Esophagus squamous epithelium (tissue), 5 donors: ENCODE results near the gene BACE1-AS. TPM values are rescaled to one million over a fixed set of nuclear protein-coding genes. Genes with fewer than 3 reads are reported as not detected.
A peak's percentile ranks its signal among the peaks of the same experiment; 100 is the strongest.

Experiments used
- DNase-seq: peaks from one replicate; lab custom pipeline; 2025; lab: John Stamatoyannopoulos, UW
- H3K27ac ChIP-seq, 4 donors: fragments of 200-600 bp; sonication (generic); one replicate each; pipeline ENCODE4 v1.5.1; 2016 to 2019; ENCODE audit warnings: mild to moderate bottlenecking in 1 of 4
- H3K27me3 ChIP-seq, 4 donors: fragments of 200-600 bp; sonication (generic); 1 replicate in 3 of 4; 2 replicates in 1 of 4; pipeline versions ENCODE4 v1.5.1 to v1.6.0; 2017 to 2021; ENCODE audit warnings: antibody characterized with exemption in 1 of 4
- H3K36me3 ChIP-seq, 3 donors: fragments of 200-600 bp; sonication (generic); one replicate each; pipeline ENCODE4 v1.5.1; 2016 to 2019
- H3K4me1 ChIP-seq, 3 donors: fragments of 200-600 bp; sonication (generic); one replicate each; pipeline ENCODE4 v1.5.1; 2017 to 2019
- H3K4me3 ChIP-seq, 4 donors: fragments of 200-600 bp; sonication (generic); 1 replicate in 3 of 4; 2 replicates in 1 of 4; pipeline ENCODE4 v1.5.1; 2016 to 2019; ENCODE audit warnings: mild to moderate bottlenecking in 2 of 4, moderate library complexity in 1 of 4
- H3K9me3 ChIP-seq, 3 donors: fragments of 200-600 bp; sonication (generic); one replicate each; pipeline ENCODE4 v1.5.1; 2016 to 2019
- POLR2A ChIP-seq, 4 donors: fragments of 450-650 bp; IDR thresholded peaks; one replicate each; pipeline ENCODE4 v1.6.1; 2017; ENCODE audit warnings: antibody characterized with exemption in 4 of 4, mild to moderate bottlenecking in 4 of 4, moderate library complexity in 3 of 4
- WGBS, 2 donors: methylation state at CpG; one replicate each; pipeline ENCODE4 v1.1.5; 2018; 5-methylcytosine and 5-hydroxymethylcytosine counted together
- intact Hi-C: fragments of 100-400 bp; cut with DNase I; formaldehyde crosslinking; loops from one replicate; pipeline ENCODE4 v1.15.0; 2022
- total RNA-seq, 4 donors: library from RNA; depleted of rRNA; stranded (reverse); fragments of >200 nt; gene quantifications; one replicate each; pipeline ENCODE4 v1.1.0, GENCODE V29; 2016
- TF ChIP-seq, protein P1 (sequence below), 6 experiments: fragments of 450-650 bp in 4 of 6; fragments of 200-600 bp in 2 of 6; sonication (generic) in 2 of 6; IDR thresholded peaks; one replicate each; pipeline ENCODE4 v1.5.1; 2016 to 2019; ENCODE audit warnings: antibody characterized with exemption in 6 of 6, mild to moderate bottlenecking in 4 of 6, moderate library complexity in 4 of 6
- donor health status: DM: yes; HTN: yes; CAD: no.

Gene BACE1-AS
- total RNA-seq, 4 donors from 2014 or later: 2.0 to 5.7 (median 3.6) TPM

DNA sequence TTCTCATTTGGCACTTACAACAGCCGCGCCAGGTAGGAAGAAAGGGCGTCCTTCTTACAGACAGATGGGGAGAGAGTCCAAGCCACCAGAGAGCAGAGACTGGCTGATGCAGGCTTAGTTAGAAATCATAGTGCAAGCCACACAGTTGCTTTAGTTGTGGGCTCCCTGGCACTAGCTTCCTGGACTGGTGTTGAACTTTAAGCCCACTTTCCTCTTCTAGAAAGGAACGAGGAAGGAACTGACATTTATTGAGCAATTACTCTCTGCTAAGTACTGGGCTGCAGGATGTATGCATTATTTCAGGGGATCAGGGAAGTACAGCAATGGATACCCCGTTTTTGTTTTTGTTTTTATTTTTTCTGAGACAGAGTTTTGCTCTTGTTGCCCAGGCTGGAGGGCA lies 21.9 kb downstream of the BACE1-AS start:
- 52 to 76% methylated on average over 2 to 5 of the region's 5 CpGs for WGBS, 2 donors

DNA sequence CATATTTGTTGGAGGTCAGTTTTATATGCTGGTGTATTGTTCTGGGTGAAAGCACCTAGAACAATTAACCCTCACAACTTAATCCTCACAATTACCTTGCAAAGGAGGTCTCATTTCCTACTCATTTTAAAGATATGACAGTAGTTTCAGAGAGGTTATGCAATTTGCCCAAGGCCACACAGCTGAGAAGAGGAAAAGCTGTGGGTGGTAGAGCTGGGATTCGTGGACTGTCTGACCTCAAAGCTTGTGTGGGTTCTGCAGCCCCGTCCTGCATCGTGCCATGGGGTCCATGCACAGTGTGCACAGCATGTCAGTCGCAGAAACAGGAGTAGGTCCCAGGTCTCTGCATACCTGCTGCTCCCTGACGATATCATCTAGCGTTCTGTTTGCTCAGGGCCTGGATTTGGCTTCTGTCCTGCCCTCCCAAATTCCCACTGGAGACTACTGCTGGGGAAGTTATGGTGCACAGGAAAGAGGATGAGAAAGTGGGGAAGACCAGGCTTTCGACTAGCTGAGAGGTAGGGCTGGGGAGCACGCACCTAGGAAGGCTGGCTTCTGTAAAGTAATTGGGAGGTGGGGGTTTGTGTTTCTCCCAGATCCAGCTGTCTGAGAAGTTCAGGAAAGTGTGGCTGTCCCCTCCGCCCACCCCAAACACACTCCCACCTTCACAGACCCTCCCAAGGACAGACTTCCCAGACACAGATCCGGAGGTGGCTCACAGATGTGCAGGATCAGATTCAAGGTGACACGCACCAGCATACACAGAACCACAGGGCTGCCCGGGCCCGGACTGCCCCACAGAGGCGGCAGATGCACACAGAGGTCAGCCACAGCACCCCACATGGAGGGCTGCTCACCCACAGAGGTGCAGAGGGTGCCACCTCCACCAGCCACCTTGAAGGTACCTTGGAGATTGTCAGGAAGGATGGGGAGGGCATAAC lies 23.0 kb downstream of the BACE1-AS start:
- WGBS, 2 donors: 71 to 83% methylated on average over 6 to 10 of the region's 14 CpGs
- intact Hi-C loops: no loop called here
- TF ChIP-seq, protein P1, sequence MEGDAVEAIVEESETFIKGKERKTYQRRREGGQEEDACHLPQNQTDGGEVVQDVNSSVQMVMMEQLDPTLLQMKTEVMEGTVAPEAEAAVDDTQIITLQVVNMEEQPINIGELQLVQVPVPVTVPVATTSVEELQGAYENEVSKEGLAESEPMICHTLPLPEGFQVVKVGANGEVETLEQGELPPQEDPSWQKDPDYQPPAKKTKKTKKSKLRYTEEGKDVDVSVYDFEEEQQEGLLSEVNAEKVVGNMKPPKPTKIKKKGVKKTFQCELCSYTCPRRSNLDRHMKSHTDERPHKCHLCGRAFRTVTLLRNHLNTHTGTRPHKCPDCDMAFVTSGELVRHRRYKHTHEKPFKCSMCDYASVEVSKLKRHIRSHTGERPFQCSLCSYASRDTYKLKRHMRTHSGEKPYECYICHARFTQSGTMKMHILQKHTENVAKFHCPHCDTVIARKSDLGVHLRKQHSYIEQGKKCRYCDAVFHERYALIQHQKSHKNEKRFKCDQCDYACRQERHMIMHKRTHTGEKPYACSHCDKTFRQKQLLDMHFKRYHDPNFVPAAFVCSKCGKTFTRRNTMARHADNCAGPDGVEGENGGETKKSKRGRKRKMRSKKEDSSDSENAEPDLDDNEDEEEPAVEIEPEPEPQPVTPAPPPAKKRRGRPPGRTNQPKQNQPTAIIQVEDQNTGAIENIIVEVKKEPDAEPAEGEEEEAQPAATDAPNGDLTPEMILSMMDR (IDR thresholded peaks at IDR 0.05): no peak
- TF ChIP-seq POLR2A (IDR thresholded peaks at IDR 0.05): no peak
- no peak for DNase-seq
- Histone ChIP-seq H3K36me3 (no peaks in the 10 kb centered on the region), H3K4me1 (peaks cover 13 to 40% (median 18%) of the 10 kb centered on the region in 3 donors), H3K27me3 (no peaks in the 10 kb centered on the region), H3K9me3 (no peaks in the 10 kb centered on the region), H3K27ac (no peak overlapping the region), H3K4me3 (peak overlapping the region in 1 of 4 donors; percentile 85)

More for the DNA sequence above, 21.9 kb downstream of the BACE1-AS start:
- Histone ChIP-seq H3K27ac (no peak overlapping the region), H3K4me1 (peaks cover 13 to 40% (median 18%) of the 10 kb centered on the region in 3 donors), H3K27me3 (no peaks in the 10 kb centered on the region), H3K9me3 (no peaks in the 10 kb centered on the region), H3K4me3 (no peak overlapping the region), H3K36me3 (no peaks in the 10 kb centered on the region)
- no peak for TF ChIP-seq POLR2A (IDR thresholded peaks at IDR 0.05)
- TF ChIP-seq, protein P1 (IDR thresholded peaks at IDR 0.05): no peak
- intact Hi-C loops: no loop called here
- no peak for DNase-seq

DNA sequence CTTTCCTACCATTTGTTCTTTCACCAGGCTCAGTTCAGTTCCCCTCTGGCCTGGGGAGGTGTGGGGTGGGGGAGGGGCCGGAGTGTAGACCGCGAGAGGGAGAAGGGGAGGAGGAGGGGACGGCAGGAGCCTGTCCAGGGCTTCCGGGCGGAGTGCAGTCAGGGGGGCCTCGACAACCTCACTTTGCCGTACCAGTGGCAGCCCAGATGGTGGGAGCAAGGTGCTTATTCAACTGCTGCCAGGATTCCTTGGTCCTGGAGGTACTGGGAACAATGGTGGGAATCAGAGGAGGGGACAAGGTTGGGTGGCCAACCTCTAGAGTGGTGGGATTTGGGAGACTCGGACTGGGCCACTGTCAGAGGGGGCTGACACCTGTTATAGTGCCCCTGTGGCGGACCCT lies 23.7 kb downstream of the BACE1-AS start:
- Histone ChIP-seq H3K36me3 (no peaks in the 10 kb centered on the region), H3K27me3 (no peaks in the 10 kb centered on the region), H3K4me1 (peaks cover 13 to 40% (median 18%) of the 10 kb centered on the region in 3 donors), H3K9me3 (no peaks in the 10 kb centered on the region), H3K27ac (peak overlapping the region in 1 of 4 donors; percentile 55), H3K4me3 (peak overlapping the region; percentile 66 to 90 (median 85))
- WGBS, 2 donors: 34 to 57% methylated on average over 2 to 9 of the region's 10 CpGs
- TF ChIP-seq, protein P1 (IDR thresholded peaks at IDR 0.05): no peak
- no peak for TF ChIP-seq POLR2A (IDR thresholded peaks at IDR 0.05)
- intact Hi-C loops: no loop called here
- no peak for DNase-seq

DNA sequence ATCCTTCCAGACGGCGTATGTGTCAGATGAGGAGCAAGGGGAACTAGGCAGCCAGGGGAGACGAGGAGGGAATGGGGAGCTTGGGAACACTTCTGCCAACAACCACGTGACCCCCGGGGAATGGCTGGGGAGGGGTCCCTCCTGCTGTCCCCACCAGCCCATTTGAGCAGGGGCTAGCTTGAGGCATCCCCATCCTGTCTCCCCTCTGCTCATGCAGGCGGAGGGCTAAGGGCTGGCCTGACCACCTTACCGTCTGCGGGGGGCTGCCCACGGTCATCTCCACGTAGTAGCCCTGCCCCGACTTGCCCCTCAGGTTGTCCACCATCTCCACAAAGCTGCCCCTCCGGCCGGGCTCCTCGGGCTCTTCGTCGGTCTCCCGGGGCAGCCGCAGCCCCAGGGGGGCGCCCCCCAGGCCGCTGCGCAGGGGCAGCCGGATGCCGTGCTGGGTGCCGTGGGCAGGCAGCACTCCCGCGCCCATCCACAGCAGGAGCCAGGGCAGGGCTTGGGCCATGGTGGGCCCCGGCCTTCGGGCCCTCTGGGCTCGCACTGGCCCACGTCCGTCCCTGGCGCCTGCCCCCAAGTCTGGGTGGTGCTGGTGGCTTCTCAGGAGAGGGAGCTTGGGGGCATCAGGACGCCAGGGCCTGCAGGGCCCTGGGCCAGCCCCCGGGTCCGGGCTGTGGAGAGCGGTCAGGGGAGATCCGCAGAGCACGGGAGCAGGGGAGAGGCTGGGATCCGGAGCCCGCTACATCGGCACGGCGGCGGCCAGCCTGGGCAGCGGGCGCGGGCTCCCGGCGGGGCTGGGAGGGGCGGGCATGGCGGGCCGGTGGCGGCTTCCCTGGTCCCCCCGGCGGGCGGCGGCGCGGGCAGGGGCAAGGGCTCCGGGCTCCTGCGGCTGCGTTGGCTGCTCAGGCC lies 24.4 kb downstream of the BACE1-AS start:
- WGBS, 2 donors: 2 to 8% methylated on average over 2 to 14 of the region's 62 CpGs
- peak overlapping the region; percentile 66 to 90 (median 85) for H3K4me3 ChIP-seq
- no peak for DNase-seq
- no peaks in the 10 kb centered on the region for H3K36me3 ChIP-seq
- intact Hi-C loops: no loop called here
- no peaks in the 10 kb centered on the region for H3K9me3 ChIP-seq
- H3K4me1 ChIP-seq: peaks cover 13 to 40% (median 18%) of the 10 kb centered on the region in 3 donors
- H3K27ac ChIP-seq: peak overlapping the region; percentile 55 to 78 (median 68)
- TF ChIP-seq, protein P1 (IDR thresholded peaks at IDR 0.05): no peak
- no peak for TF ChIP-seq POLR2A (IDR thresholded peaks at IDR 0.05)
- no peaks in the 10 kb centered on the region for H3K27me3 ChIP-seq
